GM10248 (cell line): ENCODE results near the gene SOX18.

Source experiments
- CTCF ChIA-PET: fragments of 300-600 bp; sonication (Branson Sonifier 250); formaldehyde crosslinking; extraction: SDS; loops from one replicate; lab custom pipeline; 2021; ENCODE audit warnings: antibody characterized with exemption; lab: Yijun Ruan, JAX
- POLR2A ChIA-PET: fragments of 350-650 bp; sonication (Branson Sonifier 250); formaldehyde crosslinking; extraction: SDS; loops from one replicate; lab custom pipeline; 2020; ENCODE audit warnings: antibody characterized with exemption; lab: Yijun Ruan, JAX
- DNase-seq: peaks from one replicate; pipeline ENCODE4 v3.0.0; 2012; ENCODE audit errors: extremely low spot score
- TF ChIP-seq, protein P1 (sequence below): IDR thresholded peaks from 2 replicates; pipeline ENCODE4 v1.5.1; 2012; ENCODE audit warnings: mild to moderate bottlenecking, low read depth; ENCODE audit errors: extremely low read depth, missing control alignments, control extremely low read depth

Gene SOX18

DNA sequence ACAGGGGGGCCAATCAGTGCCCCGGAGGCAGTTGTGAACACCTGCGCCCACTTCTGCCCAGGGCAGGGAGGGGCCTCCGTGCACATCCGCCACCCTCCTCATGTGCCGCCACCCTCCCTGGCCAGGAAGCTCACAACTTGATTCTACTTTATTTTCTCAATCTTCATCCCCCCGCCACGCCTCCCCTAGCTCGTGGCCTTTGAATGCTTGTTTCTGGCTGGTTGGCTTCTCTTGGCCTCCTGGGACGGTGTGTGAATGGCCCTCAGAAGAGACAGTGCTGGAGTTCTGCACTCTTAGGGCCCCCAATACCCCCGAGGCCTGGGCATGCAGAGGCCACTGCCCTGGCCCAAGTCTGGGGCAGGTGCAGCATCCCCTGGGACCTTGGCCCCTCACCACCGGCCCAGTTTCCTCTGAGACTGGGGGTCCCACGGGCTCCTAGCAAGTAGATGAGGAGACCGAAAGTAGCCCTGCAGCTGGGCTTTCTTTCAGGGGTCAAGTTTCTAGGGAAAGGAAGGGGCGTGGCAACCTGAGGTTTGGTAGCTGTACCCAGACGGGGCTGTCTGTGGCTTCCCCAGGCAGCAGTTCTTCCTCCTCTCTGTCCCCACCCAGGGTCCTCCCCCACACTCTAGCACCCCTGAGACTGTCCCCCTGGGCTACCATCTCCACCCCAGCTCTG, 28.6 kb upstream of the SOX18 start:
- ChIA-PET CTCF (interaction anchor here (0.7 to 2.8 kb wide), 6 partner anchors 8 to 208 kb away, joined by 3 to 17 read pairs (median 4); no protein-coding TSS in a partner anchor), POLR2A (no interaction called here)
- DNase-seq: no peak
- TF ChIP-seq, protein P1, sequence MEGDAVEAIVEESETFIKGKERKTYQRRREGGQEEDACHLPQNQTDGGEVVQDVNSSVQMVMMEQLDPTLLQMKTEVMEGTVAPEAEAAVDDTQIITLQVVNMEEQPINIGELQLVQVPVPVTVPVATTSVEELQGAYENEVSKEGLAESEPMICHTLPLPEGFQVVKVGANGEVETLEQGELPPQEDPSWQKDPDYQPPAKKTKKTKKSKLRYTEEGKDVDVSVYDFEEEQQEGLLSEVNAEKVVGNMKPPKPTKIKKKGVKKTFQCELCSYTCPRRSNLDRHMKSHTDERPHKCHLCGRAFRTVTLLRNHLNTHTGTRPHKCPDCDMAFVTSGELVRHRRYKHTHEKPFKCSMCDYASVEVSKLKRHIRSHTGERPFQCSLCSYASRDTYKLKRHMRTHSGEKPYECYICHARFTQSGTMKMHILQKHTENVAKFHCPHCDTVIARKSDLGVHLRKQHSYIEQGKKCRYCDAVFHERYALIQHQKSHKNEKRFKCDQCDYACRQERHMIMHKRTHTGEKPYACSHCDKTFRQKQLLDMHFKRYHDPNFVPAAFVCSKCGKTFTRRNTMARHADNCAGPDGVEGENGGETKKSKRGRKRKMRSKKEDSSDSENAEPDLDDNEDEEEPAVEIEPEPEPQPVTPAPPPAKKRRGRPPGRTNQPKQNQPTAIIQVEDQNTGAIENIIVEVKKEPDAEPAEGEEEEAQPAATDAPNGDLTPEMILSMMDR: no peak

DNA sequence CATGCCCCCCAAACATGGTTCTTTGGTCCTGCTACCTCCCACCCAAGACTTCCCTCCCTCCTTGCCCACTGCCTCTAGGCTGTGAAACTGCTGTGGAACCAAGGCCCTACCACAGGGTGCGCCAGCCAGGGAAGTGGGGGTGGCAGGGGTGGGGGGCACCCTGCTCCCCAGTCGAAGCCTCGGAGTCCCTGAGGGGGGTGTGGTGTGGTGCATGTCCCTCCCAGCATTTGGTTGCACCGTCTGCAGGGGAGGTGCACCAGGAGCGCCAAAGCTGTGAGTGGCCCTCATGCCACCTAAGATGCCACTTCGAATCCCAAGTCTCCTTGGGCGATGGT, 28.1 kb upstream of the SOX18 start:
- TF ChIP-seq, protein P1: no peak
- CTCF ChIA-PET: interaction anchor here (1.0 to 2.8 kb wide), 4 partner anchors 8 to 43 kb away, joined by 3 to 17 read pairs (median 8); no protein-coding TSS in a partner anchor
- DNase-seq: no peak
- POLR2A ChIA-PET: no interaction called here

DNA sequence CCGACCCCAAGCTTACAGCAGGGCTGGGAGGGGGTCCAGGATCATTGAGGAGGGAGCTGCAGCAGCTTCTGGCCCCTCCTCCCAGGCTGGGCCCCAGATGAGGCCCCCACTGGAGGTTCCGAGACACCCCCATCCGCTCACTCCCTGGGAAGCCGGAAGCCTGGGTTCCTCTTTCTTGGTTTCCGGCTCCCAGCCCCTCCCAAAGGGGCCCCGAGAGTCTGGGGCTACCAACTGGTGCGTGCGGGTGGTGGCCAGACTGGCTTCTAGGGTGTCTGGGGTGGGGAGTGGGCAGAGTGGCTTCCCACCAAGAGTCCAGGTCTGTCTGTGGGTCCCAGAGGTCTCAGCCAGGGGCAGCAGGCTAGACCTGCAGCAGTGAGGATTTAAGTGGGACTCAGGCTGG, 27.7 kb upstream of the SOX18 start:
- TF ChIP-seq, protein P1: no peak
- POLR2A ChIA-PET: no interaction called here
- peak; percentile 63 for DNase-seq
- CTCF ChIA-PET: interaction anchor here (1.2 to 2.8 kb wide), 3 partner anchors 7 to 43 kb away, joined by 3 to 17 read pairs (median 12); no protein-coding TSS in a partner anchor

DNA sequence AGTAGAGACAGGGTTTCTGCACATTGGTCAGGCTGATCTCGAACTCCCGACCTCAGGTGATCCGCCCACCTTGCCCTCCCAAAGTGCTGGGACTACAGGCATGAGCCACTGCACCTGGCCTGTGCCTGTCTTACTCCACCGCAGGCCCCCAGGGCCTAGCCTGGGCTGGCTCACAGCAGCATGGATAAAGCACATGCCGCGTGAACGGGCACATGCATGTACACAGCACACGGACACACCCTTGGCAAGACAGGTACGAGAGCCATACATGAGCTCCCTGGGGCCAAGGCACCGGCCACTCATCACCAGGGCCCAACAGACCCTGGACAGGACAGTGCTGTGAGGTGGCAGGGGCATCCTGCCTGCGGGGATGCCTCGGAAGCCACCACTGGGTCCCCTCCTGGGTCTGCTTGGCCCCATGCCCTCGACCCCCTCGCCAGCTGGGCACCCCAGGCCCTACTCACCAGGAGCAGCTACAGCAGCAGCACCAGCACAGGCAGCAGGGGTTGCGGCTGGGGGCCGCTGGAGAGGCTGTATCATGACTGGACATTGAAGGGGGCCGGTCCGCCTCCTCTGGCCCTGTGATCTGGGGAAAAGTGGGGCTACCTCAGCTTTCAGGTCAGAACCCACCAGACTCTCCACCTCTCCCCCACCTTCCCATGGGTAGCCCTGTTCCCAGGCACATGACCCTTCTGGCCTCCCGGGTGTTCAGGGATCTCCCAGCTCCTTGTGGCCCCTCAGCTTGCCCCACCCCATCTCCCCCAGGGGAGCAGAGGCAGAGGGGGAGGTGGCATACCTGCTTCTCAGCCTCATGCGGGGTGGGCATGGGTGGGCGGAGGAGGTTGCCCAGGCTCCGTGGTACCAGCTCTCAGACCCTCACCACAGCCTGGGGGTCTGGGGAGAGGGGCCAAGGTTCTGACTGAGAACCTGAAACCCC, 26.9 kb upstream of the SOX18 start:
- ChIA-PET CTCF (interaction anchor here (0.8 to 2.6 kb wide), 4 partner anchors 12 to 44 kb away, joined by 3 to 12 read pairs (median 4); no protein-coding TSS in a partner anchor), POLR2A (no interaction called here)
- TF ChIP-seq, protein P1: no peak
- no peak for DNase-seq

DNA sequence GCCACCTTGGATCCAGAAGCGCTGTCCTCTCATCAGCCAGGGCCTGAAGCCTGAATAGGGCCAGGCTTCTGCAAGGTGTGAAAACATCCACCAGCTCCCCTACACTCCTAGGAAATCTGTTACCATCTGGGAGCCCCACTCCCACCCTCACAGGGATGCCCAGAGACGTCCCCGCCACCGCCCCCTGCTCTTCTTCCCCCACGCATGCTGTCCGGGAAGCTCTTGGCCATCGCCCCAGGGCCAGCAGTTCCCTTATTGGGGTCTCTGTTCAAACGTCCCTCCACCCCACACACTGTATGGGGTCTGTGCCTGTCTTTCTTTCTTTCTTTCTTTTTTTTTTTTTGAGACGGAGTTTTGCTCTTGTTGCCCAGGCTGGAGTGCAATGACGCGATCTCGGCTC, 26.1 kb upstream of the SOX18 start:
- DNase-seq: no peak
- CTCF ChIA-PET: interaction anchor here (1.6 to 2.6 kb wide), 2 partner anchors 18 to 45 kb away, joined by 5 to 12 read pairs; no protein-coding TSS in a partner anchor
- TF ChIP-seq, protein P1: no peak
- POLR2A ChIA-PET: no interaction called here

DNA sequence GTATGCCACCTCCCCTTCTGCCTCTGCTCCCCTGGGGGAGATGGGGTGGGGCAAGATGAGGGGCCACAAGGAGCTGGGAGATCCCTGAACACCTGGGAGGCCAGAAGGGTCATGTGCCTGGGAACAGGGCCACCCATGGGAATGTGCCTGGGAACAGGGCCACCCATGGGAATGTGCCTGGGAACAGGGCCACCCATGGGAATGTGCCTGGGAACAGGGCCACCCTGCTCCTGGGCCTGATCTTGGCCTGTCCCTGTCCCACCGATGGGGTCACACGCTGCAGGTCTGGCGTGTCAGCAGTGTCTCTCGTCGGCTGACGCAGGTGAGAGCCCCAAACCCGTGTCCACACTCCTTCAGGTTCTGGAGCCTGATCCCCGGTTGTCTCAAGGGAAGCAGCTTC, 25.5 kb upstream of the SOX18 start:
- DNase-seq: no peak
- ChIA-PET POLR2A (no interaction called here), CTCF (interaction anchor here (1.6 to 2.6 kb wide), 2 partner anchors 18 to 45 kb away, joined by 5 to 12 read pairs; no protein-coding TSS in a partner anchor)
- TF ChIP-seq, protein P1: no peak
